Mammary epithelial cell (primary cell): ENCODE data around the gene SLC25A28.

Experiments
- CTCF ChIP-seq, 2 donors: IDR thresholded peaks in 1 of 2; conservative IDR thresholded peaks in 1 of 2; 2 replicates each; pipeline ENCODE4 v1.5.1; 2011 to 2012; ENCODE audit warnings: inconsistent platforms in 2 of 2, low read length in 2 of 2, mild to moderate bottlenecking in 2 of 2, control low read depth in 1 of 2, low read depth in 1 of 2; ENCODE audit not compliant: insufficient read depth in 1 of 2; ENCODE audit errors: extremely low read depth in 1 of 2
- EZH2 ChIP-seq: IDR thresholded peaks from 2 replicates; pipeline ENCODE4 v1.6.1; 2012; ENCODE audit warnings: low read length, inconsistent platforms, borderline replicate concordance

GRCh38 chr10:99631496-99631895 lies 11.3 kb upstream of the SLC25A28 start:
- no peak for TF ChIP-seq CTCF (conservative IDR thresholded peaks at IDR 0.05 in 1 of 2, IDR thresholded peaks at IDR 0.05 in 1 of 2; ENCODE audit: extremely low read depth in 1 of 2, insufficient read depth in 1 of 2, low read depth in 1 of 2, low read length in 2 of 2)
- TF ChIP-seq EZH2 = no peak
